Muscle of back (tissue), 11 donors: ENCODE data around the gene VEZT. TPM values are rescaled to one million over a fixed set of nuclear protein-coding genes. Genes with fewer than 3 reads are reported as not detected.

Experiments
- DNase-seq, 3 donors: peaks; one replicate each; pipeline versions ENCODE4 v3.0.0 to v3.0.0-alpha.2; 2013
- polyA plus RNA-seq, 10 donors: library from polyadenylated mRNA; unstranded; fragments of 120-200 nt; gene quantifications; one replicate each; pipeline ENCODE4 v1.2.1, GENCODE V29; 2013; ENCODE audit not compliant: insufficient read length in 10 of 10

The VEZT gene
- polyA plus RNA-seq, 10 donors, result 58.8 to 99.7 (median 75.0) TPM

- no peak for DNase-seq
Observed at GRCh38 chr12:95197636-95198035, 20.0 kb upstream of the VEZT start.

GRCh38 chr12:95198914-95199313 is 18.7 kb upstream of the VEZT start:
- no peak for DNase-seq

GRCh38 chr12:95200128-95200894 is 17.3 kb upstream of the VEZT start:
- DNase-seq, result peak in 2 of 3 donors; percentile 22 to 42

- no peak for DNase-seq
Observed at GRCh38 chr12:95201056-95201670, 16.4 kb upstream of the VEZT start.

- DNase-seq, result peak in 1 of 3 donors; percentile 22
Observed at GRCh38 chr12:95202691-95203486, 14.7 kb upstream of the VEZT start.

- no peak for DNase-seq
Observed at GRCh38 chr12:95203487-95204030, 14.0 kb upstream of the VEZT start.

- DNase-seq, result peak in 2 of 3 donors; percentile 15 to 88
Observed at GRCh38 chr12:95204141-95204866, 13.3 kb upstream of the VEZT start.

- no peak for DNase-seq
Observed at GRCh38 chr12:95205016-95205624, 12.5 kb upstream of the VEZT start.

GRCh38 chr12:95205685-95206084 is 11.9 kb upstream of the VEZT start:
- no peak for DNase-seq

GRCh38 chr12:95206916-95207315 is 10.7 kb upstream of the VEZT start:
- DNase-seq, result no peak

- no peak for DNase-seq
Observed at GRCh38 chr12:95207407-95207806, 10.2 kb upstream of the VEZT start.

- DNase-seq, result no peak
Observed at GRCh38 chr12:95208678-95209077, 8.9 kb upstream of the VEZT start.

- no peak for DNase-seq
Observed at GRCh38 chr12:95212586-95212985, 5.0 kb upstream of the VEZT start.

GRCh38 chr12:95213119-95213518 is 4.5 kb upstream of the VEZT start:
- DNase-seq, result no peak

- no peak for DNase-seq
Observed at GRCh38 chr12:95213928-95214327, 3.7 kb upstream of the VEZT start.

- DNase-seq, result no peak
Observed at GRCh38 chr12:95214466-95214865, 3.1 kb upstream of the VEZT start.

- peak in 1 of 3 donors; percentile 51 for DNase-seq
Observed at GRCh38 chr12:95215949-95216348, 1.7 kb upstream of the VEZT start.

- no peak for DNase-seq
Observed at GRCh38 chr12:95216711-95217376, 763 bp upstream of the VEZT start.

- DNase-seq, result peak in 2 of 3 donors; percentile 37 to 59
Observed at GRCh38 chr12:95218150-95219133, 835 bp downstream of the VEZT start.
